CD4-positive, alpha-beta T cell (primary cell): ENCODE results near the gene B3GALT6. TPM values are rescaled to one million over a fixed set of nuclear protein-coding genes. Genes with fewer than 3 reads are reported as not detected.

Source experiments
- ATAC-seq: fragments of 200-7000 bp; cut with Tn5 transposase; one replicate; pipeline ENCODE4 v1.10.0; 2022; ENCODE audit warnings: mild to moderate bottlenecking; ENCODE audit not compliant: poor library complexity
- CTCF ChIA-PET: fragments of 350-600 bp; sonication (Branson Sonifier 250); formaldehyde crosslinking; loops from one replicate; lab custom pipeline; 2021; ENCODE audit warnings: antibody characterized with exemption, inconsistent platforms; lab: Charles Lee
- POLR2A ChIA-PET: fragments of 350-600 bp; sonication (Branson Sonifier 250); formaldehyde crosslinking; loops from one replicate; lab custom pipeline; 2021; ENCODE audit warnings: antibody characterized with exemption, inconsistent platforms; lab: Charles Lee
- DNase-seq, 14 experiments: peaks; one replicate each; pipeline ENCODE4 v3.0.0-alpha.2; 2013 to 2020; ENCODE audit warnings: mixed read lengths in 2 of 14
- H3K27ac ChIP-seq, 2 donors: one replicate each; pipeline versions ENCODE4 v1.5.1 to v1.7.0; 2013; ENCODE audit warnings: low read length in 2 of 2, low read depth in 1 of 2, mild to moderate bottlenecking in 1 of 2
- H3K27me3 ChIP-seq, 2 experiments: 1 replicate in 1 of 2; 2 replicates in 1 of 2; pipeline versions ENCODE4 v1.6.1 to v1.7.0; 2013; ENCODE audit warnings: low read length in 2 of 2, control low read depth in 1 of 2, mild to moderate bottlenecking in 1 of 2, moderate library complexity in 1 of 2; ENCODE audit not compliant: insufficient read depth in 2 of 2, control insufficient read depth in 1 of 2
- H3K36me3 ChIP-seq: one replicate; pipeline ENCODE4 v1.6.1; 2013; ENCODE audit warnings: low read length, control low read depth; ENCODE audit not compliant: insufficient read depth
- H3K4me1 ChIP-seq: one replicate; pipeline ENCODE4 v1.6.1; 2013; ENCODE audit warnings: low read length, control low read depth; ENCODE audit not compliant: insufficient read depth
- H3K4me3 ChIP-seq: one replicate; pipeline ENCODE4 v1.5.1; 2013; ENCODE audit warnings: mild to moderate bottlenecking, low read length, moderate library complexity
- H3K9me3 ChIP-seq, 2 experiments: 1 replicate in 1 of 2; 2 replicates in 1 of 2; pipeline versions ENCODE4 v1.6.1 to v1.7.0; 2013; ENCODE audit warnings: low read length in 2 of 2, mild to moderate bottlenecking in 2 of 2, control low read depth in 1 of 2, moderate library complexity in 1 of 2; ENCODE audit not compliant: control insufficient read depth in 1 of 2, insufficient read depth in 1 of 2
- H3K27ac Mint-ChIP-seq: one replicate; pipeline ENCODE4 v1.8.0; 2020; ENCODE audit warnings: mixed read lengths
- H3K27me3 Mint-ChIP-seq: one replicate; pipeline ENCODE4 v1.8.0; 2021; ENCODE audit warnings: mixed read lengths
- H3K36me3 Mint-ChIP-seq: one replicate; pipeline ENCODE4 v1.8.0; 2021; ENCODE audit warnings: low read depth, mixed read lengths
- H3K4me1 Mint-ChIP-seq: one replicate; pipeline ENCODE4 v1.8.0; 2021; ENCODE audit warnings: low read depth, mixed read lengths
- H3K4me3 Mint-ChIP-seq: one replicate; pipeline ENCODE4 v1.8.0; 2020; ENCODE audit warnings: mild to moderate bottlenecking, mixed read lengths
- H3K9me3 Mint-ChIP-seq: one replicate; pipeline ENCODE4 v1.8.0; 2020; ENCODE audit warnings: mixed read lengths
- intact Hi-C, 2 experiments: fragments of 100-400 bp; cut with DNase I in 1 of 2; cut with micrococcal nuclease in 1 of 2; formaldehyde crosslinking; loops; one replicate each; pipeline versions ENCODE4 v1.15.1 to v1.9.0; 2023 to 2025; cut with DNase I, micrococcal nuclease
- total RNA-seq, 174 experiments: library from RNA in 2 of 174; stranded (reverse) in 2 of 174; gene quantifications; one replicate each; pipeline ENCODE4 v1.2.3 and lab custom pipeline; 2021 to 2026
- TF ChIP-seq, protein P1 (sequence below): fragments of 200-600 bp; IDR thresholded peaks from one replicate; pipeline ENCODE4 v1.8.0; 2022; ENCODE audit warnings: antibody characterized with exemption, mild to moderate bottlenecking

Gene B3GALT6
- total RNA-seq, 2 experiments from 2014 or later, result 4.9 to 5.1 TPM

DNA sequence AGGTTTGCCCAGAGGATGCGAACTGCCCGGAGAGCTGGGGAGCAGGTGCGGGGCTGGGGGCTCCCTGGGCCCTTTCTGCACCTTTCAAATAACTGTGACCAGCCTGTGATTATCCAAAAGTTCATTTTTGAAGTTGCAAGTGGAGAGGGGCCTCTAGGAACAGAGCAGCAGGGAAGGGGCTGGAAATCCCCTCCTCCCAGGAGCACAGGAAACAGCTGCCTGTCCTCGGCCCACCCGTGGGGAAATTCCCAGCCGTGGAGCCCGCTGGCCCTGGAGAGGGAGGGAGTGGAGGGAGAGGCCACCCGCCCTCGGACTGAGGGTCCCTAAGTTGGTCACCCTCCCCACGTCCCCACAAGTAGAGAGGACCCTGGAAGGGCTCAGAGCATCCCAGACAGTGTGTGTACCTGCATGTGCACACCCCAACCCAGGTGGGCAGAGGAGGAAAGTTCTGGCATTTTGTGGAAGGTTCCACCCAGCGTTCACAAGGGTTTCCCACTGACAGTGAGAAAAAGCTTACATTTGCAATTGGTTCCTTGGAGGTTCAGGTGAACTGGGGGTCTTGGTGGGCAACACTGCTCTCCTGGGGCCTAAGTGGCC, 16.9 kb upstream of the B3GALT6 start:
- Histone ChIP-seq H3K4me3 (peak overlapping the region; percentile 3), H3K27me3 (no peaks in the 10 kb centered on the region), H3K27ac (peak overlapping the region; percentile 21 to 86), H3K9me3 (peaks cover 0 to 3% of the 10 kb centered on the region in 2 experiments), H3K4me1 (peaks cover 92% of the 10 kb centered on the region), H3K36me3 (peaks cover 28% of the 10 kb centered on the region)
- H3K9me3 Mint-ChIP-seq, result no peaks in the 10 kb centered on the region
- CTCF ChIA-PET, result interaction anchor here (1.3 kb wide), 1 partner anchor 93 kb away, joined by 4 read pairs; no protein-coding TSS in a partner anchor
- no peaks in the 10 kb centered on the region for H3K27me3 Mint-ChIP-seq
- H3K36me3 Mint-ChIP-seq, result peaks cover 31% of the 10 kb centered on the region
- H3K4me3 Mint-ChIP-seq, result peak overlapping the region; percentile 48
- H3K27ac Mint-ChIP-seq, result peak overlapping the region; percentile 96
- TF ChIP-seq, protein P1, sequence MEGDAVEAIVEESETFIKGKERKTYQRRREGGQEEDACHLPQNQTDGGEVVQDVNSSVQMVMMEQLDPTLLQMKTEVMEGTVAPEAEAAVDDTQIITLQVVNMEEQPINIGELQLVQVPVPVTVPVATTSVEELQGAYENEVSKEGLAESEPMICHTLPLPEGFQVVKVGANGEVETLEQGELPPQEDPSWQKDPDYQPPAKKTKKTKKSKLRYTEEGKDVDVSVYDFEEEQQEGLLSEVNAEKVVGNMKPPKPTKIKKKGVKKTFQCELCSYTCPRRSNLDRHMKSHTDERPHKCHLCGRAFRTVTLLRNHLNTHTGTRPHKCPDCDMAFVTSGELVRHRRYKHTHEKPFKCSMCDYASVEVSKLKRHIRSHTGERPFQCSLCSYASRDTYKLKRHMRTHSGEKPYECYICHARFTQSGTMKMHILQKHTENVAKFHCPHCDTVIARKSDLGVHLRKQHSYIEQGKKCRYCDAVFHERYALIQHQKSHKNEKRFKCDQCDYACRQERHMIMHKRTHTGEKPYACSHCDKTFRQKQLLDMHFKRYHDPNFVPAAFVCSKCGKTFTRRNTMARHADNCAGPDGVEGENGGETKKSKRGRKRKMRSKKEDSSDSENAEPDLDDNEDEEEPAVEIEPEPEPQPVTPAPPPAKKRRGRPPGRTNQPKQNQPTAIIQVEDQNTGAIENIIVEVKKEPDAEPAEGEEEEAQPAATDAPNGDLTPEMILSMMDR, result no peak
- peaks cover 26% of the 10 kb centered on the region for H3K4me1 Mint-ChIP-seq
- POLR2A ChIA-PET, result interaction anchor here (1.2 kb wide), 1 partner anchor 16 kb away, joined by 3 read pairs; no protein-coding TSS in a partner anchor
- ATAC-seq (no peak), DNase-seq (peak in 3 of 14 experiments; percentile 27 to 77 (median 73))
- intact Hi-C loops, result no loop called here

DNA sequence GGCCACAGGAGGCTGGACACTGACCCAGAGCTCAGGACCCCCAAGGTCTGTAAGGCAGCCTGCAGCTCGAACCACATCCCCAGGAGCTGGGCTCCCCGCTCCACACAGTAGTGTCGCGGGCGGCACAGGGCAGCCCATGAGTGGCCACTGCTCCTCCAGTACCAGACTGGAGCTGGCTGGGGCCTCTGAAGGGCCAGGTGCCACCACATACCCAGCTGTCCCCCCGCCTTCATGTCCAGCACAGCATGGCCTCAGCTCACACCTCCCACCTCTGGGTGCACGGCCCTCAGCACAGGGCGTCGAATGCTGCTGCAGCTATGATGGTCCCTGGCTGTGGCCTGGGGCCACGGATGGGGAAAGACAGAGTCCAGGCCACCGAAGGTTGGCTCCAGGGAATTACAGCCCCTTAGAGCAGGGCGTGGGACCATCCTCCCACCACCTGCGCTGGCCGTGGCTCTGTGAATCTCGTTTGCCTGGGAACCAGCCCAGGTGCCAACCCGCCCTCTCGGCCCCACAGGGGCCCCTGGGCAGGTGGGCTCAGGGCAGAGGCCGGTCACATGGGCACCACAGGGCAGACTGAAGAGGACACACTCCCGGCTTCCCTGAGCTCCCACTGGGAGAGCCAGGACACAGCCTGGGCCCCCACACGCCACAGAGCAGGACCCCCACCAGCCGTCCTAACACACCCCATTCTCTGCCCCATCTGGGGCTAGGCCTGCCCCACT, 16.0 kb upstream of the B3GALT6 start:
- H3K4me3 Mint-ChIP-seq, result peak overlapping the region; percentile 90
- no peaks in the 10 kb centered on the region for H3K9me3 Mint-ChIP-seq
- peaks cover 0 to 3% of the 10 kb centered on the region in 2 experiments for H3K9me3 ChIP-seq
- no peak overlapping the region for H3K4me3 ChIP-seq
- H3K4me1 ChIP-seq, result peaks cover 92% of the 10 kb centered on the region
- DNase-seq (no peak), ATAC-seq (no peak)
- peaks cover 37% of the 10 kb centered on the region for H3K36me3 ChIP-seq
- H3K27ac Mint-ChIP-seq, result peak overlapping the region; percentile 96
- H3K36me3 Mint-ChIP-seq, result peaks cover 39% of the 10 kb centered on the region
- no peaks in the 10 kb centered on the region for H3K27me3 ChIP-seq
- POLR2A ChIA-PET, result interaction anchor here (1.0 to 1.2 kb wide), 2 partner anchors 8 to 15 kb away, joined by 3 to 8 read pairs; no protein-coding TSS in a partner anchor
- intact Hi-C loops, result no loop called here
- H3K4me1 Mint-ChIP-seq, result peaks cover 26% of the 10 kb centered on the region
- TF ChIP-seq, protein P1, result no peak
- CTCF ChIA-PET, result interaction anchor here (1.3 kb wide), 1 partner anchor 94 kb away, joined by 4 read pairs; no protein-coding TSS in a partner anchor
- peak overlapping the region; percentile 43 to 86 for H3K27ac ChIP-seq
- H3K27me3 Mint-ChIP-seq, result no peaks in the 10 kb centered on the region

DNA sequence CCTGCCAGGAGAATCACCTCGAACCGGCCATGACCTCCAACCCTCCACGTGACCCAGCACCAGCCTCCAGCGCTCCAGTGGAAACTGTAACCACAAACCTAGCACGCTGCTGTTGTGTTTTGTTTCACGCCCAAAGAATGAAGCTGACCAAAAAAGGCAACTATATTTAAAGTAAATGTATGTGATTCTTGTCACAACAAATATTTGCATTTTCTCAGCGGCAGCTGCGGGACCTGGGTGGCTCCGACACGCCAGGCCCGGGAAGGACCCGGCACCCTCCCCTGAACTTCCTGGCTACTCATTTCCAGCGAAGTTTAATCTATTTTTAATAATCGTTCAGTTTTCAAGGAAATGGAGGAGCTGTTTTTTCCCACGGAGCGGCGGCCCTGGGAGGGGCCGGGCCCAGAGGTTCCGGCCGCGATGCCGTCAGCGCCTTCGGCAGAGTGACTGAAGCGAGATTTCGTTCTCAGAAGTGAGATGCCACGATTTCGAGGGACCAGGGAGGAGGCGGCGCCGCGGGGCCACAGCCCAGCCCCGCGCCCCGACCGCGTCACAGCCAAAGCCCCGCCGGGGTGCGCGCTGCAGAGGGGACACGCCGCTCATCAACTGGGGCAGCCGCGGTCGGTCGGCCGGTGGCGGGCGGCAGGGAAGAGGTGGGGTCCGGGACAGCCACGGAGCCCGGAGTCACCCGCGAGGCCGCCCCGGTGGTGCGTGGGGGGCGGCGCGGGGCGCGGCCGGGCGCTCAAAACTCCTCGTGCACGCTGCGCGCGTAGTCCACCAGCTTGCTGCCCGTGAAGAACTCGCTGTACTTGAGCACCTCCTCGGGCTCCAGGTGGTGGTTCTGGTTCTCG, 15.0 kb upstream of the B3GALT6 start:
- Histone ChIP-seq H3K4me3 (no peak overlapping the region), H3K4me1 (peaks cover 82% of the 10 kb centered on the region), H3K27me3 (no peaks in the 10 kb centered on the region), H3K36me3 (peaks cover 45% of the 10 kb centered on the region), H3K27ac (peak overlapping the region; percentile 43 to 86), H3K9me3 (peaks cover 0 to 3% of the 10 kb centered on the region in 2 experiments)
- H3K4me1 Mint-ChIP-seq, result peaks cover 26% of the 10 kb centered on the region
- H3K27ac Mint-ChIP-seq, result peak overlapping the region; percentile 96
- H3K4me3 Mint-ChIP-seq, result peak overlapping the region; percentile 90
- peak in 7 of 14 experiments; percentile 38 to 88 (median 67) for DNase-seq
- peak; percentile 39 for ATAC-seq
- H3K36me3 Mint-ChIP-seq, result peaks cover 46% of the 10 kb centered on the region
- ChIA-PET POLR2A (interaction anchor here (0.8 to 1.0 kb wide), 3 partner anchors 9 to 20 kb away, joined by 3 to 8 read pairs (median 3); no protein-coding TSS in a partner anchor), CTCF (interaction anchor here (0.5 kb wide), 1 partner anchor 84 kb away, joined by 3 read pairs; no protein-coding TSS in a partner anchor)
- TF ChIP-seq, protein P1, result no peak
- no peaks in the 10 kb centered on the region for H3K9me3 Mint-ChIP-seq
- intact Hi-C loops, result no loop called here
- H3K27me3 Mint-ChIP-seq, result no peaks in the 10 kb centered on the region
